Mesothelial cell of epicardium (in vitro differentiated cells): ENCODE data around the gene KIF21B. TPM values are rescaled to one million over a fixed set of nuclear protein-coding genes. Genes with fewer than 3 reads are reported as not detected.

Source experiments
- DNase-seq, 2 experiments: peaks; one replicate each; pipeline ENCODE4 v3.0.0; 2021; ENCODE audit warnings: low spot score in 2 of 2; ENCODE audit not compliant: unreplicated experiment in 2 of 2
- H3K27ac Mint-ChIP-seq: 2 replicates; pipeline ENCODE4 v1.8.0; 2021; ENCODE audit warnings: mixed read lengths
- H3K27me3 Mint-ChIP-seq: 2 replicates; pipeline ENCODE4 v1.8.0; 2021; ENCODE audit warnings: low read depth, mixed read lengths
- H3K36me3 Mint-ChIP-seq: 2 replicates; pipeline ENCODE4 v1.8.0; 2021; ENCODE audit warnings: mixed read lengths
- H3K4me1 Mint-ChIP-seq: 2 replicates; pipeline ENCODE4 v1.8.0; 2021; ENCODE audit warnings: mixed read lengths
- H3K4me3 Mint-ChIP-seq: 2 replicates; pipeline ENCODE4 v1.8.0; 2021; ENCODE audit warnings: mild to moderate bottlenecking, moderate library complexity, mixed read lengths
- H3K9me3 Mint-ChIP-seq: 2 replicates; pipeline ENCODE4 v1.8.0; 2021; ENCODE audit warnings: mixed read lengths
- total RNA-seq: library from RNA; stranded (reverse); gene quantifications from 3 replicates; pipeline ENCODE4 v1.2.1, GENCODE V29; 2021
- TF ChIP-seq, protein P1 (sequence below): fragments of 200-600 bp; sonication (generic); IDR thresholded peaks from one replicate; pipeline ENCODE4 v1.5.0; 2021; ENCODE audit warnings: antibody characterized with exemption; ENCODE audit not compliant: unreplicated experiment

KIF21B gene
- total RNA-seq, 1 donor from 2014 or later, result 7.0 TPM

GRCh38 chr1:200958597-200958996 lies 64.9 kb downstream of the KIF21B start:
- no peaks in the 10 kb centered on the region for H3K9me3 Mint-ChIP-seq
- TF ChIP-seq, protein P1, sequence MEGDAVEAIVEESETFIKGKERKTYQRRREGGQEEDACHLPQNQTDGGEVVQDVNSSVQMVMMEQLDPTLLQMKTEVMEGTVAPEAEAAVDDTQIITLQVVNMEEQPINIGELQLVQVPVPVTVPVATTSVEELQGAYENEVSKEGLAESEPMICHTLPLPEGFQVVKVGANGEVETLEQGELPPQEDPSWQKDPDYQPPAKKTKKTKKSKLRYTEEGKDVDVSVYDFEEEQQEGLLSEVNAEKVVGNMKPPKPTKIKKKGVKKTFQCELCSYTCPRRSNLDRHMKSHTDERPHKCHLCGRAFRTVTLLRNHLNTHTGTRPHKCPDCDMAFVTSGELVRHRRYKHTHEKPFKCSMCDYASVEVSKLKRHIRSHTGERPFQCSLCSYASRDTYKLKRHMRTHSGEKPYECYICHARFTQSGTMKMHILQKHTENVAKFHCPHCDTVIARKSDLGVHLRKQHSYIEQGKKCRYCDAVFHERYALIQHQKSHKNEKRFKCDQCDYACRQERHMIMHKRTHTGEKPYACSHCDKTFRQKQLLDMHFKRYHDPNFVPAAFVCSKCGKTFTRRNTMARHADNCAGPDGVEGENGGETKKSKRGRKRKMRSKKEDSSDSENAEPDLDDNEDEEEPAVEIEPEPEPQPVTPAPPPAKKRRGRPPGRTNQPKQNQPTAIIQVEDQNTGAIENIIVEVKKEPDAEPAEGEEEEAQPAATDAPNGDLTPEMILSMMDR, result no peak
- no peaks in the 10 kb centered on the region for H3K36me3 Mint-ChIP-seq
- no peak overlapping the region for H3K4me3 Mint-ChIP-seq
- no peaks in the 10 kb centered on the region for H3K27me3 Mint-ChIP-seq
- H3K27ac Mint-ChIP-seq, result no peak overlapping the region
- DNase-seq, result no peak
- peaks cover 8% of the 10 kb centered on the region for H3K4me1 Mint-ChIP-seq

DNA sequence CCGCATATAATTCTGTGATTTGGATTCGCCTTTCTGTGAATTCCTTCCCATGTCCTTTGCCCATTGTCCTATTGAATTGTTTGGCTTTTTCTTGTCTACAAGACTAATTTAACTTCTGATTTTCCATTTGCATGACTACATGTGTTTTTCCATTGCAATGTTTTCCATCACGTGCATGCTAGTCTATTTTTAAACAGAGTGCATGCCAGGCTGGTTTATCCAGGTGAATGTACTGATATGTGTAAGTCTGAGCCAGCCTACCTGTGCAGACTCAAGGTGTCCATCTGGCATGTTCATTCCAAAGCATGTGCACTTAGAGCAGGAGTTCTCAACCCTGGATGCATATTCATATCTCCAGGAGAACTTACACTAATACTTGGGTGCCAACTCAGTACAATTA lies 69.1 kb downstream of the KIF21B start:
- H3K9me3 Mint-ChIP-seq, result no peaks in the 10 kb centered on the region
- DNase-seq, result no peak
- H3K4me1 Mint-ChIP-seq, result peaks cover 3% of the 10 kb centered on the region
- no peak overlapping the region for H3K27ac Mint-ChIP-seq
- H3K4me3 Mint-ChIP-seq, result no peak overlapping the region
- TF ChIP-seq, protein P1, result no peak
- H3K27me3 Mint-ChIP-seq, result no peaks in the 10 kb centered on the region
- no peaks in the 10 kb centered on the region for H3K36me3 Mint-ChIP-seq

DNA sequence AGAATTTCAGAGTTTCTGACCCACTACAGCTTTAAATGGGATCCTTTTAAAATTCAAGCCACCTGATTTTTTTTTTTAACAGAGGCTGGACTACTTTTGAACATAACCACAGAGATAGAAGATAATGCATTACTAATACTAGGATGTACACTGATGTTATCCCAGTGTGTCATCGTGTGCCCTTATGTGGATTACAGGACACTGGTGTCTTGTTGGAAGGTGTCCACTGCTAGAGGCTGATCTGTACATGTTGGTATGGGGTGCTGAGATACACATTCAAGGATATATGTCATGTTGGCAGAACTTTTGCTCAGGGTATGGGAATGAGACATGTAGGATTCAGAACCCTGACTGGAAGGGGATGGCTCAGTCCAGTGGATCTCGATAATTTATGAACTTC lies 72.5 kb downstream of the KIF21B start:
- DNase-seq, result no peak
- H3K9me3 Mint-ChIP-seq, result peaks cover 22% of the 10 kb centered on the region
- no peaks in the 10 kb centered on the region for H3K27me3 Mint-ChIP-seq
- no peak overlapping the region for H3K27ac Mint-ChIP-seq
- TF ChIP-seq, protein P1, result no peak
- no peaks in the 10 kb centered on the region for H3K4me1 Mint-ChIP-seq
- H3K36me3 Mint-ChIP-seq, result peaks cover 2% of the 10 kb centered on the region
- H3K4me3 Mint-ChIP-seq, result no peak overlapping the region

- TF ChIP-seq, protein P1, result no peak
- H3K4me3 Mint-ChIP-seq, result no peak overlapping the region
- DNase-seq, result no peak
- H3K27me3 Mint-ChIP-seq, result no peaks in the 10 kb centered on the region
- H3K9me3 Mint-ChIP-seq, result peaks cover 24% of the 10 kb centered on the region
- peaks cover 2% of the 10 kb centered on the region for H3K36me3 Mint-ChIP-seq
- H3K27ac Mint-ChIP-seq, result no peak overlapping the region
- H3K4me1 Mint-ChIP-seq, result no peaks in the 10 kb centered on the region
Observed at GRCh38 chr1:200949626-200950025, 73.9 kb downstream of the KIF21B start.

DNA sequence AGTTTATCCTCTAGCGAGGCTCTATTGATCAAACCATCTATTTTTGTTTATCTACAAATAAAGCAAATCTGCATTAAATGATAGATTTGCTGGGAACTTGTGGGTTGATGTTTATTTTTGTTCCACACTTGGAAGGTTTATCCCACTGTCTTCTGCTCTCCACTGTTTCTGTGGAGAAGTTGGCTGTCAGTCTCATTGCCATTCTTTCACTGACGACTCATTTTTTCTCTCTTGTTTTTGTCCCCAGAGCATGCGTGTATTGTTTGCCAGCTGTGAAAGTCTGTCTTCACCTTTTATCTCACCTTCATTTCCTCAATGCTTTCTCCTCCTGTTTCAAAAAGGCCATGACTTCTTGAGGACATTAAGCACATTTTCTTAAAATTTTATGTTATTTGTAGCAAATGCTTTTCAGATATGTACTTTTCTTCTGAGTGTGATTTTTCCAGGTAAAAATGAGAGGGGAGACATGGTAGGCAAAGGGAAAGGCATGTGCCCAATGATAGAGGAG lies 76.4 kb downstream of the KIF21B start:
- H3K27me3 Mint-ChIP-seq, result no peaks in the 10 kb centered on the region
- TF ChIP-seq, protein P1, result no peak
- H3K4me1 Mint-ChIP-seq, result no peaks in the 10 kb centered on the region
- no peak for DNase-seq
- peaks cover 38% of the 10 kb centered on the region for H3K9me3 Mint-ChIP-seq
- H3K36me3 Mint-ChIP-seq, result peaks cover 4% of the 10 kb centered on the region
- no peak overlapping the region for H3K4me3 Mint-ChIP-seq
- no peak overlapping the region for H3K27ac Mint-ChIP-seq

- Mint-ChIP-seq H3K27me3 (no peaks in the 10 kb centered on the region), H3K36me3 (peaks cover 8% of the 10 kb centered on the region), H3K4me1 (no peaks in the 10 kb centered on the region), H3K9me3 (peaks cover 50% of the 10 kb centered on the region), H3K4me3 (no peak overlapping the region), H3K27ac (peak overlapping the region; percentile 13)
- TF ChIP-seq, protein P1, result no peak
- DNase-seq, result no peak
Observed at GRCh38 chr1:200945111-200945510, 78.4 kb downstream of the KIF21B start.
